Neuronal stem cell (in vitro differentiated cells): Measurements from ENCODE around the gene TPP1.

Source experiments
- DNase-seq: peaks from one replicate; pipeline ENCODE4 v3.0.0-alpha.2; 2013; ENCODE audit warnings: low spot score
- H2AFZ ChIP-seq: one replicate; pipeline ENCODE4 v1.6.1; 2013; ENCODE audit warnings: mild to moderate bottlenecking, low read length, inconsistent platforms
- H2AK5ac ChIP-seq: 2 replicates; pipeline ENCODE4 v1.6.1; 2013; ENCODE audit warnings: low read depth, mild to moderate bottlenecking, inconsistent platforms, low read length, moderate library complexity, mixed read lengths
- H2BK120ac ChIP-seq: 2 replicates; pipeline ENCODE4 v1.6.1; 2013; ENCODE audit warnings: low read depth, mild to moderate bottlenecking, inconsistent platforms, low read length, moderate library complexity, mixed read lengths
- H2BK12ac ChIP-seq: one replicate; pipeline ENCODE4 v1.6.1; 2013; ENCODE audit warnings: low read length, inconsistent platforms
- H2BK15ac ChIP-seq: 2 replicates; pipeline ENCODE4 v1.6.1; 2013; ENCODE audit warnings: mild to moderate bottlenecking, low read length, inconsistent platforms, mixed read lengths
- H2BK5ac ChIP-seq: one replicate; pipeline ENCODE4 v1.6.1; 2013; ENCODE audit warnings: inconsistent platforms, mild to moderate bottlenecking, low read length, moderate library complexity
- H3K14ac ChIP-seq: one replicate; pipeline ENCODE4 v1.6.1; 2013; ENCODE audit warnings: low read length, inconsistent platforms
- H3K18ac ChIP-seq: 2 replicates; pipeline ENCODE4 v1.6.1; 2013; ENCODE audit warnings: low read length, inconsistent platforms
- H3K23ac ChIP-seq: 2 replicates; pipeline ENCODE4 v1.6.1; 2013; ENCODE audit warnings: low read depth, mild to moderate bottlenecking, mixed read lengths, low read length, inconsistent platforms; ENCODE audit not compliant: poor library complexity
- H3K27ac ChIP-seq: replicated peaks from 3 replicates; pipeline ENCODE4 v1.5.1; 2013; ENCODE audit warnings: low read length, inconsistent platforms
- H3K27me3 ChIP-seq, 3 experiments: 2 replicates each; pipeline ENCODE4 v1.6.1; 2013; ENCODE audit warnings: low read length in 3 of 3, mild to moderate bottlenecking in 2 of 3, inconsistent platforms in 1 of 3, low read depth in 1 of 3, mixed read lengths in 1 of 3, moderate library complexity in 1 of 3; ENCODE audit not compliant: control insufficient read depth in 3 of 3, insufficient read depth in 3 of 3
- H3K36me3 ChIP-seq, 2 donors: replicated peaks in 1 of 2; 2 replicates each; pipeline ENCODE4 v1.6.1; 2013; ENCODE audit warnings: low read length in 2 of 2; ENCODE audit not compliant: control insufficient read depth in 2 of 2, insufficient read depth in 2 of 2
- H3K4ac ChIP-seq: 2 replicates; pipeline ENCODE4 v1.6.1; 2013; ENCODE audit warnings: inconsistent platforms, mild to moderate bottlenecking, low read length, moderate library complexity
- H3K4me1 ChIP-seq, 2 donors: 1 replicate in 1 of 2; 2 replicates in 1 of 2; pipeline ENCODE4 v1.6.1; 2013; ENCODE audit warnings: low read length in 2 of 2, low read depth in 1 of 2; ENCODE audit not compliant: control insufficient read depth in 2 of 2, insufficient read depth in 1 of 2
- H3K4me2 ChIP-seq: one replicate; pipeline ENCODE4 v1.6.1; 2013; ENCODE audit warnings: mild to moderate bottlenecking, low read length, inconsistent platforms; ENCODE audit not compliant: insufficient read depth, poor library complexity, severe bottlenecking
- H3K4me3 ChIP-seq, 2 donors: 2 replicates each; pipeline ENCODE4 v1.5.1; 2013; ENCODE audit warnings: low read length in 2 of 2, mild to moderate bottlenecking in 2 of 2, inconsistent platforms in 1 of 2, moderate library complexity in 1 of 2
- H3K79me1 ChIP-seq: one replicate; pipeline ENCODE4 v1.6.1; 2013; ENCODE audit warnings: low read depth, mild to moderate bottlenecking, inconsistent platforms, low read length, moderate library complexity
- H3K9ac ChIP-seq: one replicate; pipeline ENCODE4 v1.6.1; 2013; ENCODE audit warnings: mild to moderate bottlenecking, low read depth, low read length, inconsistent platforms; ENCODE audit not compliant: poor library complexity
- H3K9me3 ChIP-seq, 2 donors: replicated peaks in 1 of 2; 2 replicates each; pipeline versions ENCODE3 to v1.6.1; 2013; ENCODE audit warnings: low read length in 2 of 2, mild to moderate bottlenecking in 2 of 2, inconsistent platforms in 1 of 2, low read depth in 1 of 2, mixed read lengths in 1 of 2, moderate library complexity in 1 of 2; ENCODE audit not compliant: control insufficient read depth in 2 of 2, insufficient read depth in 1 of 2
- H4K8ac ChIP-seq: one replicate; pipeline ENCODE4 v1.6.1; 2013; ENCODE audit warnings: low read depth, mild to moderate bottlenecking, inconsistent platforms, low read length, moderate library complexity
- H4K91ac ChIP-seq: one replicate; pipeline ENCODE4 v1.6.1; 2013; ENCODE audit warnings: low read length, low read depth, mild to moderate bottlenecking, inconsistent platforms; ENCODE audit not compliant: poor library complexity
- WGBS, 2 donors: extraction: QIAGEN DNeasy Blood & Tissue Kit; methylation state at CpG; one replicate each; pipeline ENCODE4 v1.1.7; 2013; ENCODE audit warnings: missing lambda C conversion rate in 2 of 2, mixed read lengths in 1 of 2; ENCODE audit not compliant: insufficient read length in 2 of 2, insufficient replicate concordance in 1 of 2; ENCODE audit errors: extremely low coverage in 2 of 2; 5-methylcytosine and 5-hydroxymethylcytosine counted together

TPP1 gene

GRCh38 chr11:6598555-6598954 is 20.7 kb downstream of the TPP1 start:
- no peak overlapping the region for H2BK12ac ChIP-seq
- peaks cover 33 to 80% of the 10 kb centered on the region in 2 donors for H3K36me3 ChIP-seq
- peaks cover 4% of the 10 kb centered on the region for H3K79me1 ChIP-seq
- no peak overlapping the region for H3K14ac ChIP-seq
- H3K9ac ChIP-seq = no peak overlapping the region
- no peak overlapping the region for H3K18ac ChIP-seq
- H3K4me3 ChIP-seq = no peak overlapping the region
- H3K9me3 ChIP-seq = no peaks in the 10 kb centered on the region
- no peak overlapping the region for H2AK5ac ChIP-seq
- H4K8ac ChIP-seq = no peak overlapping the region
- H2BK5ac ChIP-seq = no peak overlapping the region
- no peak for DNase-seq
- WGBS, 2 donors = no CpG with 5 or more reads among the region's 3 CpGs
- no peak overlapping the region for H3K4ac ChIP-seq
- peaks cover 5 to 7% of the 10 kb centered on the region in 2 donors for H3K4me1 ChIP-seq
- no peak overlapping the region for H3K27ac ChIP-seq
- H3K4me2 ChIP-seq = no peak overlapping the region
- H2BK120ac ChIP-seq = no peak overlapping the region
- H4K91ac ChIP-seq = no peak overlapping the region
- no peaks in the 10 kb centered on the region for H3K27me3 ChIP-seq
- no peak overlapping the region for H2AFZ ChIP-seq
- H3K23ac ChIP-seq = no peak overlapping the region
- no peak overlapping the region for H2BK15ac ChIP-seq

- no peak overlapping the region for H2BK120ac ChIP-seq
- no peak overlapping the region for H3K4me3 ChIP-seq
- H3K27ac ChIP-seq = no peak overlapping the region
- H3K36me3 ChIP-seq = peaks cover 29 to 95% of the 10 kb centered on the region in 2 donors
- H3K4me2 ChIP-seq = no peak overlapping the region
- H2AK5ac ChIP-seq = no peak overlapping the region
- no peak overlapping the region for H4K91ac ChIP-seq
- no CpG with 5 or more reads among the region's 5 CpGs for WGBS, 2 donors
- no peak overlapping the region for H3K4ac ChIP-seq
- H4K8ac ChIP-seq = no peak overlapping the region
- no peaks in the 10 kb centered on the region for H3K4me1 ChIP-seq
- H2BK5ac ChIP-seq = no peak overlapping the region
- no peak overlapping the region for H2AFZ ChIP-seq
- H2BK12ac ChIP-seq = no peak overlapping the region
- H2BK15ac ChIP-seq = no peak overlapping the region
- H3K23ac ChIP-seq = no peak overlapping the region
- H3K79me1 ChIP-seq = peaks cover 2% of the 10 kb centered on the region
- H3K27me3 ChIP-seq = no peaks in the 10 kb centered on the region
- H3K9ac ChIP-seq = no peak overlapping the region
- DNase-seq = no peak
- no peak overlapping the region for H3K18ac ChIP-seq
- H3K14ac ChIP-seq = no peak overlapping the region
- H3K9me3 ChIP-seq = no peaks in the 10 kb centered on the region
Observed at GRCh38 chr11:6596239-6596877, 22.9 kb downstream of the TPP1 start.

- H2BK120ac ChIP-seq = no peak overlapping the region
- H3K18ac ChIP-seq = no peak overlapping the region
- no peak overlapping the region for H2BK15ac ChIP-seq
- no peaks in the 10 kb centered on the region for H3K9me3 ChIP-seq
- DNase-seq = no peak
- H3K27ac ChIP-seq = no peak overlapping the region
- no peaks in the 10 kb centered on the region for H3K4me1 ChIP-seq
- H2AK5ac ChIP-seq = no peak overlapping the region
- no peak overlapping the region for H4K8ac ChIP-seq
- no CpG with 5 or more reads among the region's 3 CpGs for WGBS, 2 donors
- no peaks in the 10 kb centered on the region for H3K27me3 ChIP-seq
- H3K9ac ChIP-seq = no peak overlapping the region
- no peaks in the 10 kb centered on the region for H3K79me1 ChIP-seq
- no peak overlapping the region for H3K4ac ChIP-seq
- peaks cover 12 to 81% of the 10 kb centered on the region in 2 donors for H3K36me3 ChIP-seq
- H2BK12ac ChIP-seq = no peak overlapping the region
- peak overlapping the region; percentile 3 for H3K4me2 ChIP-seq
- no peak overlapping the region for H3K4me3 ChIP-seq
- no peak overlapping the region for H2BK5ac ChIP-seq
- no peak overlapping the region for H2AFZ ChIP-seq
- no peak overlapping the region for H4K91ac ChIP-seq
- no peak overlapping the region for H3K23ac ChIP-seq
- H3K14ac ChIP-seq = no peak overlapping the region
Observed at GRCh38 chr11:6594142-6594768, 25.0 kb downstream of the TPP1 start.

- H4K8ac ChIP-seq = no peak overlapping the region
- no peaks in the 10 kb centered on the region for H3K27me3 ChIP-seq
- H3K79me1 ChIP-seq = peaks cover 5% of the 10 kb centered on the region
- no peak overlapping the region for H3K18ac ChIP-seq
- no peak overlapping the region for H3K23ac ChIP-seq
- H3K9ac ChIP-seq = no peak overlapping the region
- no peak overlapping the region for H3K27ac ChIP-seq
- H3K9me3 ChIP-seq = peaks cover 4 to 23% of the 10 kb centered on the region in 2 donors
- no CpG with 5 or more reads among the region's 1 CpG for WGBS, 2 donors
- no peak overlapping the region for H3K4me2 ChIP-seq
- DNase-seq = no peak
- H3K36me3 ChIP-seq = peaks cover 0 to 27% of the 10 kb centered on the region in 2 donors
- H2AFZ ChIP-seq = no peak overlapping the region
- H3K4ac ChIP-seq = no peak overlapping the region
- H3K4me3 ChIP-seq = no peak overlapping the region
- H2BK5ac ChIP-seq = no peak overlapping the region
- no peak overlapping the region for H3K14ac ChIP-seq
- H2BK12ac ChIP-seq = no peak overlapping the region
- no peak overlapping the region for H2BK15ac ChIP-seq
- no peak overlapping the region for H4K91ac ChIP-seq
- H2BK120ac ChIP-seq = no peak overlapping the region
- peaks cover 0 to 2% of the 10 kb centered on the region in 2 donors for H3K4me1 ChIP-seq
- H2AK5ac ChIP-seq = no peak overlapping the region
Observed at GRCh38 chr11:6588018-6588417, 31.2 kb downstream of the TPP1 start.
